ENCODE results near the gene NEUROD2. TPM values are rescaled to one million over a fixed set of nuclear protein-coding genes. Genes with fewer than 3 reads are reported as not detected.
A peak's percentile ranks its signal among the peaks of the same experiment; 100 is the strongest.

Gene NEUROD2
- total and polyA plus RNA-seq, 12 donors: 0.08 TPM; not detected in 11

GRCh38 chr17:39634384-39634871, 26.7 kb upstream of the NEUROD2 start:
- H3K36me3 ChIP-seq (replicated peaks in 1 of 2): no peaks in the 10 kb centered on the region
- H3K4me3 ChIP-seq: no peak overlapping the region
- peak in 6 of 7 donors; percentile 50 to 81 (median 68) for DNase-seq
- TF ChIP-seq POLR2A (IDR thresholded peaks at IDR 0.05): peak in 1 of 2 donors; percentile 26
- TF ChIP-seq CTCF (IDR thresholded peaks at IDR 0.05): peak; percentile 69 to 80 (median 78)
- WGBS, 4 donors: 38 to 42% (median 39%) methylated on average over 2 of the region's 2 CpGs
- H3K27ac ChIP-seq: peak overlapping the region in 4 of 5 donors; percentile 5 to 72 (median 57)
- H3K9me3 ChIP-seq (replicated peaks in 1 of 3): no peaks in the 10 kb centered on the region
- H3K27me3 ChIP-seq: no peaks in the 10 kb centered on the region
- intact Hi-C loops (cut with DNase I): no loop called here
- H3K4me1 ChIP-seq (replicated peaks in 1 of 2): peaks cover 32 to 56% of the 10 kb centered on the region in 2 donors

GRCh38 chr17:39633570-39634183, 26.0 kb upstream of the NEUROD2 start:
- intact Hi-C loops (cut with DNase I): no loop called here
- Histone ChIP-seq H3K4me3 (no peak overlapping the region), H3K4me1 (replicated peaks in 1 of 2) (peaks cover 26 to 49% of the 10 kb centered on the region in 2 donors), H3K27ac (no peak overlapping the region), H3K36me3 (replicated peaks in 1 of 2) (no peaks in the 10 kb centered on the region), H3K9me3 (replicated peaks in 1 of 3) (no peaks in the 10 kb centered on the region), H3K27me3 (no peaks in the 10 kb centered on the region)
- no peak for DNase-seq
- no peak for TF ChIP-seq CTCF (IDR thresholded peaks at IDR 0.05)
- TF ChIP-seq POLR2A (IDR thresholded peaks at IDR 0.05): no peak
- 74 to 83% (median 81%) methylated on average over 7 to 8 of the region's 8 CpGs for WGBS, 4 donors

GRCh38 chr17:39632153-39632941, 24.6 kb upstream of the NEUROD2 start:
- no peaks in the 10 kb centered on the region for H3K9me3 ChIP-seq (replicated peaks in 1 of 3)
- peaks cover under 1% of the 10 kb centered on the region for H3K27me3 ChIP-seq
- peaks cover 17 to 40% of the 10 kb centered on the region in 2 donors for H3K4me1 ChIP-seq (replicated peaks in 1 of 2)
- DNase-seq: peak in 2 of 7 donors; percentile 37 to 44
- no peak overlapping the region for H3K4me3 ChIP-seq
- intact Hi-C loops (cut with DNase I): no loop called here
- TF ChIP-seq POLR2A (IDR thresholded peaks at IDR 0.05) (no peak), CTCF (IDR thresholded peaks at IDR 0.05) (no peak)
- H3K27ac ChIP-seq: peak overlapping the region in 1 of 5 donors; percentile 8
- 32 to 55% (median 44%) methylated on average over 6 to 13 of the region's 13 CpGs for WGBS, 4 donors
- no peaks in the 10 kb centered on the region for H3K36me3 ChIP-seq (replicated peaks in 1 of 2)

GRCh38 chr17:39631403-39631802, 23.7 kb upstream of the NEUROD2 start:
- intact Hi-C loops (cut with DNase I): no loop called here
- Histone ChIP-seq H3K4me3 (no peak overlapping the region), H3K9me3 (replicated peaks in 1 of 3) (no peaks in the 10 kb centered on the region), H3K4me1 (replicated peaks in 1 of 2) (peaks cover 20 to 42% of the 10 kb centered on the region in 2 donors), H3K27ac (no peak overlapping the region), H3K27me3 (peaks cover 8% of the 10 kb centered on the region), H3K36me3 (replicated peaks in 1 of 2) (no peaks in the 10 kb centered on the region)
- DNase-seq: no peak
- TF ChIP-seq POLR2A (IDR thresholded peaks at IDR 0.05): no peak
- TF ChIP-seq CTCF (IDR thresholded peaks at IDR 0.05): no peak
- 61 to 65% (median 63%) methylated on average over 6 of the region's 6 CpGs for WGBS, 4 donors
